ENCODE data around the gene LRRK1. TPM values are rescaled to one million over a fixed set of nuclear protein-coding genes. Genes with fewer than 3 reads are reported as not detected.

The LRRK1 gene
- total and polyA plus RNA-seq, 2 of the 13 experiments (the other 11 are each of a cell fraction or from before 2014, with no cell fraction given), result 0.13 to 1.2 TPM

DNA sequence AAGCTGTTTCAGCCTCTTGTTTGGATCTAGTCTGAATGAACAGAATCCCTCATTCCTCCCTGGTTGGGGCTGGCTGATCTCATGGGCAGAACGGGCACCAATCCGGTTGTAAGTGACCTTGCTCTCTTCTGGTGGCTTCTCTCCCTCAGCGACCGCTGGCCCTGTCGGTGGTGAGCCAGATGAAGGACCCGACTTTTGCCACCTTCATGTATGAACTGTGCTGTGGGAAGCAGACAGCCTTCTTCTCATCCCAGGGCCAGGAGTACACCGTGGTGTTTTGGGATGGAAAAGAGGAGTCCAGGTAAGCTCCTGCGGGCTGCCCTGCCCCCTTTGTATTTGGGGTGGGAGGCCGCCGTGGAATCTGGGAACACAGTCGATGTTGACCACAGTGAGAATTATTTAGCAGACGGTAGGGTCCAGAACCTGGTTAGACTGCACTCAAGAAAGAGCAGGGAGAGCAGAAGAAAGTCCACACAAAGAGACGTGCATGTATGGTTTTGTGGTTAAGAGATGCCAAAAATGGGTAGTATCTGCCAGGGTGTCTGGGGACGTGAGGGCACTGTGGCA lies 138.8 kb downstream of the LRRK1 start:
- no peak for FAIRE-seq
- intact Hi-C loops (cut with micrococcal nuclease; ENCODE audit: unreplicated experiment) (no loop called here), in situ Hi-C loops (cut with HindIII; ENCODE audit: extremely low pct_ligation_motif_present, low pct_unique_long_range_greater_than_20kb) (no loop called here)
- Histone ChIP-seq H3K4me3 (replicated peaks in 1 of 3; ENCODE audit: insufficient read depth in 1 of 3, low read depth in 2 of 3, low read length in 3 of 3) (no peak overlapping the region), H3K4me2 (ENCODE audit: low read depth, low read length) (no peak overlapping the region), H3K9me3 (ENCODE audit: low read length) (no peaks in the 10 kb centered on the region), H3K4me1 (ENCODE audit: insufficient read depth, low read length) (peaks cover 45% of the 10 kb centered on the region), H3K27me3 (ENCODE audit: control insufficient read depth in 1 of 2, insufficient read depth in 2 of 2, low read length in 2 of 2) (no peaks in the 10 kb centered on the region), H4K20me1 (ENCODE audit: insufficient read depth, low read length) (no peaks in the 10 kb centered on the region), H3K27ac (ENCODE audit: extremely low read length, insufficient read depth, low read length) (no peak overlapping the region), H3K79me2 (ENCODE audit: insufficient read depth, low read length) (no peaks in the 10 kb centered on the region), H2AFZ (ENCODE audit: low read length) (no peak overlapping the region), H3K9ac (ENCODE audit: insufficient read depth, low read depth, low read length) (no peak overlapping the region), H3K36me3 (replicated peaks in 1 of 2; ENCODE audit: control insufficient read depth in 1 of 2, insufficient read depth in 2 of 2, low read length in 2 of 2) (peaks cover 1 to 4% of the 10 kb centered on the region in 2 experiments; a peak in 1 of 5 replicates)
- no TSS peak for BruUV-seq (replicated peaks)
- no peak for DNase-seq (ENCODE audit: low spot score)
- CTCF ChIA-PET (ENCODE audit: low intra/inter-chr PET ratio, low total read pairs), result no interaction called here
- 94% methylated on average over 14 of the region's 14 CpGs for WGBS (ENCODE audit: low lambda C conversion rate)
- POLR2A ChIA-PET, result no interaction called here
- no peak for ATAC-seq
- TF ChIP-seq, protein P1, sequence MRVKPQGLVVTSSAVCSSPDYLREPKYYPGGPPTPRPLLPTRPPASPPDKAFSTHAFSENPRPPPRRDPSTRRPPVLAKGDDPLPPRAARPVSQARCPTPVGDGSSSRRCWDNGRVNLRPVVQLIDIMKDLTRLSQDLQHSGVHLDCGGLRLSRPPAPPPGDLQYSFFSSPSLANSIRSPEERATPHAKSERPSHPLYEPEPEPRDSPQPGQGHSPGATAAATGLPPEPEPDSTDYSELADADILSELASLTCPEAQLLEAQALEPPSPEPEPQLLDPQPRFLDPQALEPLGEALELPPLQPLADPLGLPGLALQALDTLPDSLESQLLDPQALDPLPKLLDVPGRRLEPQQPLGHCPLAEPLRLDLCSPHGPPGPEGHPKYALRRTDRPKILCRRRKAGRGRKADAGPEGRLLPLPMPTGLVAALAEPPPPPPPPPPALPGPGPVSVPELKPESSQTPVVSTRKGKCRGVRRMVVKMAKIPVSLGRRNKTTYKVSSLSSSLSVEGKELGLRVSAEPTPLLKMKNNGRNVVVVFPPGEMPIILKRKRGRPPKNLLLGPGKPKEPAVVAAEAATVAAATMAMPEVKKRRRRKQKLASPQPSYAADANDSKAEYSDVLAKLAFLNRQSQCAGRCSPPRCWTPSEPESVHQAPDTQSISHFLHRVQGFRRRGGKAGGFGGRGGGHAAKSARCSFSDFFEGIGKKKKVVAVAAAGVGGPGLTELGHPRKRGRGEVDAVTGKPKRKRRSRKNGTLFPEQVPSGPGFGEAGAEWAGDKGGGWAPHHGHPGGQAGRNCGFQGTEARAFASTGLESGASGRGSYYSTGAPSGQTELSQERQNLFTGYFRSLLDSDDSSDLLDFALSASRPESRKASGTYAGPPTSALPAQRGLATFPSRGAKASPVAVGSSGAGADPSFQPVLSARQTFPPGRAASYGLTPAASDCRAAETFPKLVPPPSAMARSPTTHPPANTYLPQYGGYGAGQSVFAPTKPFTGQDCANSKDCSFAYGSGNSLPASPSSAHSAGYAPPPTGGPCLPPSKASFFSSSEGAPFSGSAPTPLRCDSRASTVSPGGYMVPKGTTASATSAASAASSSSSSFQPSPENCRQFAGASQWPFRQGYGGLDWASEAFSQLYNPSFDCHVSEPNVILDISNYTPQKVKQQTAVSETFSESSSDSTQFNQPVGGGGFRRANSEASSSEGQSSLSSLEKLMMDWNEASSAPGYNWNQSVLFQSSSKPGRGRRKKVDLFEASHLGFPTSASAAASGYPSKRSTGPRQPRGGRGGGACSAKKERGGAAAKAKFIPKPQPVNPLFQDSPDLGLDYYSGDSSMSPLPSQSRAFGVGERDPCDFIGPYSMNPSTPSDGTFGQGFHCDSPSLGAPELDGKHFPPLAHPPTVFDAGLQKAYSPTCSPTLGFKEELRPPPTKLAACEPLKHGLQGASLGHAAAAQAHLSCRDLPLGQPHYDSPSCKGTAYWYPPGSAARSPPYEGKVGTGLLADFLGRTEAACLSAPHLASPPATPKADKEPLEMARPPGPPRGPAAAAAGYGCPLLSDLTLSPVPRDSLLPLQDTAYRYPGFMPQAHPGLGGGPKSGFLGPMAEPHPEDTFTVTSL (CRISPR knock-in tag; IDR thresholded peaks at IDR 0.05; ENCODE audit: borderline replicate concordance), result no peak
- TF ChIP-seq HDAC2 (CRISPR knock-in tag; IDR thresholded peaks at IDR 0.05), result no peak
- no peak for TF ChIP-seq SAFB2 (CRISPR knock-in tag; IDR thresholded peaks at IDR 0.05; ENCODE audit: borderline replicate concordance, low read depth)
- TF ChIP-seq ZNF430 (CRISPR knock-in tag; IDR thresholded peaks at IDR 0.05), result no peak
- TF ChIP-seq MTA3 (CRISPR knock-in tag; IDR thresholded peaks at IDR 0.05), result no peak
- TF ChIP-seq ASH2L (IDR thresholded peaks at IDR 0.05; ENCODE audit: insufficient read length, low read depth, low read length), result no peak
- no peak for TF ChIP-seq PTBP1 (IDR thresholded peaks at IDR 0.05; ENCODE audit: low read depth, low read length, poor library complexity, severe bottlenecking)
- TF ChIP-seq ZNF407 (CRISPR knock-in tag; IDR thresholded peaks at IDR 0.05; ENCODE audit: not compliant biosample characterization), result no peak
- no peak for TF ChIP-seq ZNF883 (CRISPR knock-in tag; IDR thresholded peaks at IDR 0.05; ENCODE audit: not compliant biosample characterization)
- no peak for TF ChIP-seq ZNF616 (CRISPR knock-in tag; IDR thresholded peaks at IDR 0.05; ENCODE audit: low read depth)
